ENCODE results near the gene EIF3CL. TPM values are rescaled to one million over a fixed set of nuclear protein-coding genes. Genes with fewer than 3 reads are reported as not detected.
"Not testable (repeated sequence)": the region's sequence is repeated elsewhere in the genome, so short reads cannot be mapped to it uniquely, and the experiment has no call there.

EIF3CL gene
- total RNA-seq, 1 donor from 2014 or later, result 169 TPM

DNA sequence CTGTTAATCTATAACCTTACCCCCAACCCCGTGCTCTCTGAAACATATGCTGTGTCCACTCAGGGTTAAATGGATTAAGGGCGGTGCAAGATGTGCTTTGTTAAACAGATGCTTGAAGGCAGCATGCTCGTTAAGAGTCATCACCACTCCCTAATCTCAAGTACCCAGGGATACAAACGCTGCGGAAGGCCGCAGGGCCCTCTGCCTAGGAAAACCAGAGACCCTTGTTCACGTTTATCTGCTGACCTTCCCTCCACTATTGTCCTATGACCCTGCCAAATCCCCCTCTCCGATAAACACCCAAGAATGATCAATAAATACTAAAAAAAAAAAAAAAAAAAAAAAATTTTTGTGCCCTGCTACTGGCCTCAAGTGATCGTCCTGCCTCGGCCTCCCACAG lies 25.8 kb downstream of the EIF3CL start:
- intact Hi-C loops (cut with DNase I); H3K27ac ChIP-seq; H3K4me1 ChIP-seq; H3K27me3 ChIP-seq; DNase-seq (ENCODE audit: extremely low spot score in 2 of 2); H3K4me3 ChIP-seq; H3K9me3 ChIP-seq; H3K36me3 ChIP-seq: not testable (repeated sequence)

DNA sequence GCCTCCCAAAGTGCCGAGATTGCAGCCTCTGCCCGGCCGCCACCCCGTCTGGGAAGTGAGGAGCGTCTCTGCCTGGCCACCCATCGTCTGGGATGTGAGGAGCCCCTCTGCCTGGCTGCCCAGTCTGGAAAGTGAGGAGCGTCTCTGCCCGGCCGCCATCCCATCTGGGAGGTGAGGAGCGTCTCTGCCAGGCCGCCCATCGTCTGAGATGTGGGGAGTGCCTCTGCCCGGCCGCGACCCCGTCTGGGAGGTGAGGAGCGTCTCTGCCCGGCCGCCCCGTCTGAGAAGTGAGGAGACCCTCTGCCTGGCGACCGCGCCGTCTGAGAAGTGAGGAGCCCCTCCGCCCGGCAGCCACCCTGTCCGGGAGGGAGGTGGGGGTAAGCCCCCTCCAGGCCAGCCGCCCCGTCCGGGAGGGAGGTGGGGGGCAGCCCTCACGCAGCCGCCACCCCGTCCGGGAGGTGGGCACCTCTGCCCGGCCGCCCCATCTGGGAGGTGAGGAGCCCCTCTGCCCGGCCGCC lies 26.5 kb downstream of the EIF3CL start:
- H3K9me3 ChIP-seq; H3K4me3 ChIP-seq; H3K36me3 ChIP-seq; H3K27me3 ChIP-seq; H3K27ac ChIP-seq; H3K4me1 ChIP-seq; DNase-seq (ENCODE audit: extremely low spot score in 2 of 2); intact Hi-C loops (cut with DNase I): not testable (repeated sequence)

DNA sequence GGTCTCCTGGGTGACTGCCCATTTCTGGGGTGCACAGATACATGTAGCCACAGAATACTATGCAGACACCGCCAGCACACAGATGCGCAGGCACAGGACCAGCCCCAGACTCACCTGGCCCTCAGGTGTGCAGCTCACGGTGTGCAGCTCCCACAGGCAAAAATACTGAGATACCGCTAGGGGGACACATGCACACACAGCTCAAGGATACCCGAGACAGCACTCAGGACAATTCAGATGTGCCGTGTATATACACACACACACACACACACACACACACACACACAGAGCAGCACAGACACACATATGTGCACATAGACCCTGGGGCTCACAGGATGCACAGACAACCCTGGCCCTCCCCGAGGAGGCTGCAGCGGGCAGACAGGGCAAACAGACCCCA lies 28.5 kb downstream of the EIF3CL start:
- H3K27me3 ChIP-seq; H3K27ac ChIP-seq; H3K4me3 ChIP-seq; intact Hi-C loops (cut with DNase I); H3K36me3 ChIP-seq; DNase-seq (ENCODE audit: extremely low spot score in 2 of 2); H3K9me3 ChIP-seq; H3K4me1 ChIP-seq: not testable (repeated sequence)

DNA sequence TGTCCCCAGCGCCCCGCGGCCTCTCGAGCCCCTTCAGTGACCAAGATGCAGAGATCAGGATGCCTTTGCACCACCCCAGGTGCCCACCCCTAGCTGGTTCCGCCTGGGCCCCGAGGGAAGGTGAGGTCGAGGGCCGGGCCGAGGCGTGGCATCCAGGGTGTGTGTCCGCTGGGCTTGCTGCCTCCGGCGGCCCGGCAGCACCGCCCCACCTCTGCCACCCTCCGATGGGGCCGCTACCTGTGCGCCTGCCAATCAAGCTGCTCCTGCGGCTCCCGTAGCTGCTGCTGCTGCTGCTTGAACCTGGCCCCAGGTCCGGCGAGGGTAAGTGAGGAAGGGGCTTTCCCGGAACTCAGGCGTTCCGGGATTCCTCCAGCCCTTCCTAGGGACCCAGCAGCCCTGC lies 29.4 kb downstream of the EIF3CL start:
- H3K27me3 ChIP-seq; intact Hi-C loops (cut with DNase I); DNase-seq (ENCODE audit: extremely low spot score in 2 of 2); H3K4me3 ChIP-seq; H3K36me3 ChIP-seq; H3K9me3 ChIP-seq; H3K4me1 ChIP-seq; H3K27ac ChIP-seq: not testable (repeated sequence)

DNA sequence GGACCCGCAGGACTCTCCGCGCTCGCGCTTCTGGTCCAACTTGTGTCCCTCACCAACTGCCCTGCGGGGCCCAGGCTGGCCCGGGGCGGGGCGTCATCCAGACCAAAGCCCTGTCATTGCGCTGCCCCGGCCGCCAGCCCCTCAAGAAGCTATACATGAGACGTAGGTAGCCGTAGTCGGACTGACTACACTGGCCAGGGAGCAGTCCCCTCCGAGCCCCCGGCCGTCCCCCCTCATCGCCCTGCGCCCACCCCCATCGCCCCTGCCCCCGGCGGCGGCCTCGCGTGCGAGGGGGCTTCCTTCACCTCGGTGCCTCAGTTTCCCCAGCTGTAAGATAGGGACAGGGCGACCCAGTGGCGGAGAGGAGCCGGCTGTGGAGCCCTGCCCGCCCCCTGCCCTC lies 35.7 kb downstream of the EIF3CL start:
- H3K9me3 ChIP-seq; H3K4me1 ChIP-seq; H3K27ac ChIP-seq; H3K36me3 ChIP-seq; intact Hi-C loops (cut with DNase I); H3K4me3 ChIP-seq; H3K27me3 ChIP-seq: not testable (repeated sequence)
- peak; percentile 34 to 47 for DNase-seq (ENCODE audit: extremely low spot score in 2 of 2)

DNA sequence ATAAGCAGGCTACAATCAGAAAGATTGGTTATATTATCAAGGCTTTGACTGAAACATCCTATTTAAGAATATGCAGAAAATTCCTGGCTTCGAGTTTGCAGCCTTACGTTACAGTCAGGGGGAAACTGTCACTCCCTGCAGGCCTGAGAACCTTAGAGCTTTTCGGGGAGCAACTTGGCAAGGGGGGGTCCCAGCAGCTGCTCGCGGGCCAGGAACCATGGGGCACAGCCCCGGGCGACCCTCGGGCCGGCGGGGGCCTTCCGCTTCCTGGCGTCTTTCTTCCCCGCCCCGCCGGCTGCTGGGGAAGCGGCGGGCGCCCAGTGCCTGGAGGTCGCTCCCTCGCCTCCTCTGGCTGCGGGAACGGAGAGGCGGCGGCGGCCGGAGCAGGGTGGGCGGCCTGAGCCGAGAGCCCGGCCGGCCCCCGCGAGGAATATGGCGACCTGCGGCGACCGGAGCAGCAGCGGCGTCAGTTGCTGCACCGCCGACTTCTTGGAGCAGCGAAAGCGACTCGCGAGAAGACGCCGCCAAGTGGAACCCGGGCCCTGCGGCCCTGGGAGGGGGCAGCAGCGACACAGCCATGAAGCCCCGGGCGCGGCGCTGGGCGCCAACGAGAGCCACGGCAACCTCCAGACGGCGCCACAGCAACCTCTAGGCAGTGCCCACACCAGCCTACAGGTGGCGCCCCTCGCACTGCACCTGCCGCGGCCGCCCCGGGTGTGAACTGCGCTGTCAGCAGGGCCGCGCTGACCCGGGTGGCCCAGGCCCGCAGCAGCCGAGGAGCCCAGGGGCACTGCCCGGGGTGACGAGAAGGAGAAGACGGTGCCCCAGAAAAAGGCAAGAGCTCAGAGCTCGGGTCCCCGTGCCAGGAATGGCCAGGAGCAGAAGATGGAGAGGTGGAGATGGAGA lies 39.1 kb downstream of the EIF3CL start:
- H3K36me3 ChIP-seq; H3K27me3 ChIP-seq; H3K27ac ChIP-seq; H3K9me3 ChIP-seq; H3K4me3 ChIP-seq; DNase-seq (ENCODE audit: extremely low spot score in 2 of 2); H3K4me1 ChIP-seq; intact Hi-C loops (cut with DNase I): not testable (repeated sequence)

DNA sequence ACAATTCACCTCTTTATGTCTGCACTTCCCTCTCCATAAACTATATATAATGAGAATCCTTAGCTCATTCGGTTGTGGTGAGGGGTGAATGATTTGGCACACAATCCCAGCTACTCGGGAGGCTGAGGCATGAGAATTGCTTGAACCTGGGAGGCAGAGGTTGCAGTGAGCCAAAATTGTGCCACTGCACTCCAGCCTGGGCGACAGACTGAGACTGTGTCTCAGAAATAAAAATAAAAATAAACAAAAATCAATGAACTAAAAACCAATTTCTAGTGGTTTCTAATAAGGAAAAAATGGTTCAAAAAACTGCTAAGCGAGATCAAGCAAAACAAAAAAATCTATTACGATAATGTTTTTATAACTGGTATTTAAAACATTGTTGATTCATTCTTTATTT lies 40.2 kb downstream of the EIF3CL start, which contains the start of gene NPIPB6:
TSS of gene NPIPB6 (minus strand) at position 101 of the 400 bp plus-strand sequence. CDS start 686 bp downstream, outside the sequence.
- intact Hi-C loops (cut with DNase I); H3K4me1 ChIP-seq; H3K4me3 ChIP-seq; H3K27me3 ChIP-seq; DNase-seq (ENCODE audit: extremely low spot score in 2 of 2); H3K27ac ChIP-seq; H3K9me3 ChIP-seq; H3K36me3 ChIP-seq: not testable (repeated sequence)

DNA sequence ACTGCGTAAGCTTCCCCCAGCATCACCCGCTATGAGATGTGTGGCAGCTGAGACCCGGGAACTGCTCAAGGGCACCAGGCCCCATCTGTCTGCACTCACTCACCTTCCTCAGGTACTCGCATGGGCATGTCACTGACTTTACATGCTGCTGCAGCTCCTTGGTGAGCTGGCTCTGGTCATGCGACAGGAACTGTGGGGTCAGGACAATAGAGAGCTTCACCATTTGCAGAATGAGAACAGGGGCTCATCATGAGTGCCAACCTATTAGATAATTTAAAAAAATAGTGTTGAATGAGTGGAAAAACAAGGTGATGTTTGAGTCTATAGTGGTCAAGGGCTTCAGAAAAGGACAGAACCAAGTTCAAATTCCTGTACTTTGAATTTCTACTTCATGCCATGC lies 41.0 kb downstream of the EIF3CL start:
- H3K27ac ChIP-seq; H3K36me3 ChIP-seq; H3K4me1 ChIP-seq; intact Hi-C loops (cut with DNase I); H3K27me3 ChIP-seq; H3K4me3 ChIP-seq; H3K9me3 ChIP-seq: not testable (repeated sequence)
- DNase-seq (ENCODE audit: extremely low spot score in 2 of 2), result peak in 1 of 2 donors; percentile 9

DNA sequence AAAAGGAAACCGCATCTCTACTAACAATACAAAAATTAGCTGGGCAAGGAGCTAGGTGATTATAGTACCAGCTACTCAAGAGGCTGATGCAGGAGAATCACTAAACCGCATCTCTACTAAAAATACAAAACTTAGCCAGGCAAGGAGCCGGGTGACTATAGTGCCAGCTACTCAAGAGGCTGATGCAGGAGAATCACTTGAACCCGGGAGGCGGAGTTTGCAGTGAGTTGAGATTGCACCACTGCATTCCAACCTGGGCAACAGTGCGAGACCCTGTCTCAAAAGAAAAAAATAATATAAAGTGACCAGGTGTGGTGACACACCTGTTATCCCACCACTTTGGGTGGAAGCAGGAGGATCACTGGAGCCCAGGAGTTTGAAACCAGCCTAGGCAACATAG lies 65.4 kb downstream of the EIF3CL start:
- DNase-seq (ENCODE audit: extremely low spot score in 2 of 2); H3K27me3 ChIP-seq; H3K4me1 ChIP-seq; intact Hi-C loops (cut with DNase I); H3K4me3 ChIP-seq; H3K36me3 ChIP-seq; H3K9me3 ChIP-seq; H3K27ac ChIP-seq: not testable (repeated sequence)

DNA sequence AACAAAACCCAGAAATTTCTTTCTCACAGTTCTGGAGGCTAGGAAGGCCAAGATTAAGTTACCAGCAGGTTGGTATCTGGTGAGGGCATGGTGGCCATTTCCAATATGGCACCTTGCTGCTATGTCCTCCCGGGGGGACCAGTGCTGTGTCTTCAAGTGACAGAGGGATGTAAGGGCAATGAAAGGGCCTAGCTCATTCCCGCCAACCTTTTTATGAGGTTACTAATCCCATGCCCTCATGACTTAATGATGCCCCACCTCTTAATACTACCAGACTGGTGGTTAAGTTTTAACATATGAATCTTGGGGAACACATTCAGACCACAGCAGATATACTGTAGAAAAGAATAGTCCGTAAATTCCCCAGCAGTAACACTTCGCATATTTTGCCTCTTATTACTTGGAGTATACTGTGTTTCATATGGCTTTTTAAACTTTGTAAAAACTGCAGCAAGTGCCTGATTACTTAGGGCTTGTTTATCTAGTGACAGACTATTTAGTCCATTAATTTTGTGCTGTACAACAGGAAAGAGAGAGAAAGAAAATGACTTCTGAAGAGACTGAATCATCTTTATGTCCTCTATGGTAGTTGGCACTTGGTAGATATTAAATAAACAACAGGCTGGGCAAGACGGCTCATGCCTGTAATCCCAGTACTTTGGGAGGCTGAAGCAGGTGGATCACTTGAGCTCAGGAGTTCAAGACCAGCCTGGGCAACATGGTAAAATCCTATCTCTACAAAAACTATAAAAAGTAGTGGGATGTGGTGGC lies 66.5 kb downstream of the EIF3CL start:
- H3K36me3 ChIP-seq; H3K9me3 ChIP-seq; intact Hi-C loops (cut with DNase I); H3K4me1 ChIP-seq; H3K27ac ChIP-seq; DNase-seq (ENCODE audit: extremely low spot score in 2 of 2); H3K4me3 ChIP-seq; H3K27me3 ChIP-seq: not testable (repeated sequence)

DNA sequence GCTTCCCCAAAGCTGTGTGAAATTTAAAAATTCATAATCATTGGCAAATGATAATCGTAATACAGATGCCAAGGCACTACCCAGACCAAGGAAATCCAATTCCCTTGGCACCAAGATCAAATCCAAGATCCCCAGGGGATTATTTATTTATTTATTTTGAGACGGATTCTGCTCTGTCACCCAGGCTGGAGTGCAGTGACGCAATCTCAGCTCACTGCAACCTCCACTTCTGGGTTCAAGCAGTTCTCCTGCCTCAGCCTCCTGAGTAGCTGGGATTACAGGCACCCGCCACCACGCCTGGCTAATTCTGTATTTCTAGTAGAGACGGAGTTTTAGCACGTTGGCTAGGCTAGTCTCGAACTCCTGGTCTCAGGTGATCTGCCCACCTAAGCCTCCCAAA lies 68.0 kb downstream of the EIF3CL start:
- H3K4me1 ChIP-seq; H3K27me3 ChIP-seq; H3K36me3 ChIP-seq; H3K9me3 ChIP-seq; intact Hi-C loops (cut with DNase I); H3K4me3 ChIP-seq; H3K27ac ChIP-seq; DNase-seq (ENCODE audit: extremely low spot score in 2 of 2): not testable (repeated sequence)

DNA sequence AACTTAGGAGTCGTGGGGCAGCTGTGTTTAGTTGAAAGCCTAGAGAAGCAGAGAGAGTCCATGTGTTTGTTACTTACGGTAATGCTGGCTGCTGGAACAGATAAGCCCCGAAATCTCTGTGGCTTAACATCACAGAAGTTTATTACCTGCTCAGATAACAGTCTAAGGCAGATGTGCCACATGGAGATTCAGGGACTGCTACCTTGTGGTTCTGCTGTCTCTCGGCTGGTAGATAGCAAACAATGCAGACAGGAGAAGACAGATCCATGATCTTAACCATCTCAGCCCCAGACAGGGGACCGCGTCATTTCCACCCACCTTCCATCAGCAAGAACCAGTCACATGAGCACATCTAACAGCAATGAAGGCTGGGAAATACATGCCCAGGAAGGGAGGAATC lies 71.0 kb downstream of the EIF3CL start:
- intact Hi-C loops (cut with DNase I), result not testable (repeated sequence)

DNA sequence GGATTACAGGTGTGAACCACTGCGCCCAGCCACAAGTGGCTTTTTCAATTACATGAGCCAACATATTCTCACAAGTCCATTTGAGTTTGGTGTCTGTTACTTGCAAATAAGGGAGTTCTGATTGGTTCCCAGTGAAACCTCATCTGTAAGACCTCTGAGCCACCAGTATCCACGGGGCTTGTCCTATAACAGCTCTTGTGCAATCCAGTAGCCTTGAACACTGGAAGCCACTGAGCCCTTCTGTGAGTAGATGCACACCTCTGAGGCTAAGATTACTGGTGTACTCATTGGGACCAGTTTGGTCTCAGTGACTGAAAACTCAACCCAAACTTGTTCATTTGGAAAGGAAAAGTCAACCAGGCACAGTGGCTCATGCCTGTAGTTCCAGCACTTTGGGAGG lies 72.7 kb downstream of the EIF3CL start:
- H3K4me1 ChIP-seq; H3K9me3 ChIP-seq; H3K36me3 ChIP-seq; intact Hi-C loops (cut with DNase I); DNase-seq (ENCODE audit: extremely low spot score in 2 of 2); H3K27ac ChIP-seq; H3K4me3 ChIP-seq; H3K27me3 ChIP-seq: not testable (repeated sequence)

More for the DNA sequence above, 71.0 kb downstream of the EIF3CL start:
- not testable (repeated sequence) for H3K4me1 ChIP-seq; H3K27ac ChIP-seq; H3K36me3 ChIP-seq; H3K9me3 ChIP-seq; DNase-seq (ENCODE audit: extremely low spot score in 2 of 2); H3K27me3 ChIP-seq; H3K4me3 ChIP-seq
